Neutrophil (primary cell): ENCODE data around the gene SEMA3B.

ENCODE experiments used
- H3K27ac ChIP-seq: fragments of 200-600 bp; sonication (generic); 2 replicates; pipeline ENCODE4 v1.5.1; 2016; ENCODE audit warnings: mild to moderate bottlenecking, moderate library complexity
- H3K27me3 ChIP-seq: fragments of 200-600 bp; sonication (generic); 2 replicates; pipeline ENCODE4 v1.6.0; 2016; ENCODE audit warnings: mild to moderate bottlenecking
- H3K36me3 ChIP-seq: fragments of 200-600 bp; sonication (generic); 2 replicates; pipeline ENCODE4 v1.5.1; 2017
- H3K4me1 ChIP-seq, 2 experiments: fragments of 200-600 bp in 1 of 2; sonication (generic) in 1 of 2; 1 replicate in 1 of 2; 2 replicates in 1 of 2; pipeline versions ENCODE4 v1.5.1 to v1.6.1; 2013 to 2016; ENCODE audit warnings: low read depth in 1 of 2, low read length in 1 of 2, mild to moderate bottlenecking in 1 of 2, moderate library complexity in 1 of 2; ENCODE audit not compliant: control insufficient read depth in 1 of 2, insufficient read depth in 1 of 2
- H3K4me3 ChIP-seq, 2 experiments: fragments of 200-600 bp in 1 of 2; sonication (generic) in 1 of 2; 1 replicate in 1 of 2; 2 replicates in 1 of 2; pipeline ENCODE4 v1.5.1; 2013 to 2016; ENCODE audit warnings: low read depth in 1 of 2, low read length in 1 of 2, mild to moderate bottlenecking in 1 of 2, moderate library complexity in 1 of 2
- H3K9me3 ChIP-seq: fragments of 200-600 bp; sonication (generic); 2 replicates; pipeline ENCODE4 v1.5.1; 2016
- CTCF ChIP-seq: fragments of 200-600 bp; sonication (generic); IDR thresholded peaks from 2 replicates; pipeline ENCODE4 v1.5.1; 2016; ENCODE audit warnings: antibody characterized with exemption

The SEMA3B gene

GRCh38 chr3:50249457-50249856 is 19.5 kb upstream of the SEMA3B start:
- H3K9me3 ChIP-seq: no peaks in the 10 kb centered on the region
- H3K27me3 ChIP-seq: no peaks in the 10 kb centered on the region
- TF ChIP-seq CTCF: no peak
- peaks cover 88% of the 10 kb centered on the region for H3K36me3 ChIP-seq
- H3K27ac ChIP-seq: peak overlapping the region; percentile 100
- H3K4me3 ChIP-seq: no peak overlapping the region
- peaks cover 97% of the 10 kb centered on the region in 2 experiments for H3K4me1 ChIP-seq

GRCh38 chr3:50250514-50250913 is 18.4 kb upstream of the SEMA3B start:
- H3K27me3 ChIP-seq: no peaks in the 10 kb centered on the region
- H3K36me3 ChIP-seq: peaks cover 92% of the 10 kb centered on the region
- no peak overlapping the region for H3K4me3 ChIP-seq
- no peaks in the 10 kb centered on the region for H3K9me3 ChIP-seq
- peak overlapping the region; percentile 100 for H3K27ac ChIP-seq
- H3K4me1 ChIP-seq: peaks cover 97% of the 10 kb centered on the region in 2 experiments
- TF ChIP-seq CTCF: no peak

- no peak overlapping the region for H3K4me3 ChIP-seq
- H3K36me3 ChIP-seq: peaks cover 97% of the 10 kb centered on the region
- no peaks in the 10 kb centered on the region for H3K9me3 ChIP-seq
- no peak for TF ChIP-seq CTCF
- H3K27ac ChIP-seq: peak overlapping the region; percentile 100
- peaks cover 92 to 93% of the 10 kb centered on the region in 2 experiments for H3K4me1 ChIP-seq
- no peaks in the 10 kb centered on the region for H3K27me3 ChIP-seq
Measured at GRCh38 chr3:50251220-50251619, 17.7 kb upstream of the SEMA3B start.

- Histone ChIP-seq H3K27ac (peak overlapping the region; percentile 100), H3K4me3 (peak overlapping the region; percentile 20 to 48), H3K36me3 (peaks cover 98% of the 10 kb centered on the region), H3K4me1 (peaks cover 62% of the 10 kb centered on the region in 2 experiments), H3K27me3 (no peaks in the 10 kb centered on the region), H3K9me3 (peaks cover 10% of the 10 kb centered on the region)
- TF ChIP-seq CTCF: peak; percentile 55
Measured at GRCh38 chr3:50254577-50255250, 14.2 kb upstream of the SEMA3B start.

- Histone ChIP-seq H3K4me1 (peaks cover 58 to 62% of the 10 kb centered on the region in 2 experiments), H3K9me3 (peaks cover 10% of the 10 kb centered on the region), H3K27me3 (no peaks in the 10 kb centered on the region), H3K36me3 (peaks cover 94% of the 10 kb centered on the region), H3K27ac (peak overlapping the region; percentile 100), H3K4me3 (peak overlapping the region; percentile 20 to 48)
- no peak for TF ChIP-seq CTCF
Measured at GRCh38 chr3:50255251-50255615, 13.7 kb upstream of the SEMA3B start.
